K562 (cell line): ENCODE data around the gene SSU72. TPM values are rescaled to one million over a fixed set of nuclear protein-coding genes. Genes with fewer than 3 reads are reported as not detected.
A peak's percentile ranks its signal among the peaks of the same experiment; 100 is the strongest.

Source experiments
- ARID2 ChIP-seq: fragments of 450-650 bp; IDR thresholded peaks from 2 replicates; pipeline ENCODE4 v1.6.1; 2017; ENCODE audit warnings: antibody characterized with exemption, mild to moderate bottlenecking
- CC2D1A ChIP-seq: fragments of 450-650 bp; IDR thresholded peaks from 2 replicates; pipeline ENCODE4 v1.6.1; 2017; ENCODE audit warnings: mild to moderate bottlenecking
- ETV1 ChIP-seq: fragments of 450-650 bp; conservative IDR thresholded peaks from 2 replicates; pipeline ENCODE4 v1.6.1; 2016; ENCODE audit warnings: missing genetic modification characterization, control low read depth, low read depth, missing compliant biosample characterization
- GTF2E2 ChIP-seq: fragments of 200-800 bp; sonication (Bioruptor generic); IDR thresholded peaks from 2 replicates; pipeline ENCODE4 v1.6.1; 2016; ENCODE audit warnings: missing genetic modification characterization, missing compliant biosample characterization
- HINFP ChIP-seq: fragments of 450-650 bp; conservative IDR thresholded peaks from 2 replicates; pipeline ENCODE4 v1.6.1; 2016; ENCODE audit warnings: missing genetic modification characterization, low read depth, mild to moderate bottlenecking, control low read depth, missing compliant biosample characterization
- IFI16 ChIP-seq: fragments of 250-450 bp; sonication (Bioruptor Pico); IDR thresholded peaks from 2 replicates; pipeline ENCODE4 v2.1.2; 2022; ENCODE audit warnings: mild to moderate bottlenecking, inconsistent platforms
- KLF1 ChIP-seq: fragments of 450-650 bp; IDR thresholded peaks from 2 replicates; pipeline ENCODE4 v1.6.1; 2016; ENCODE audit warnings: missing genetic modification characterization, missing compliant biosample characterization
- KLF6 ChIP-seq: fragments of 250-450 bp; sonication (Bioruptor Pico); IDR thresholded peaks from 2 replicates; pipeline ENCODE4 v1.4.0; 2020; ENCODE audit warnings: mild to moderate bottlenecking, moderate library complexity, borderline replicate concordance
- MEIS2 ChIP-seq: fragments of 450-650 bp; IDR thresholded peaks from 2 replicates; pipeline ENCODE4 v1.6.1; 2014; ENCODE audit warnings: mild to moderate bottlenecking; ENCODE audit not compliant: partially characterized antibody
- MXI1 ChIP-seq: IDR thresholded peaks from 2 replicates; pipeline ENCODE4 v1.6.1; 2011; ENCODE audit warnings: low read depth, mild to moderate bottlenecking, improper control_type of control experiment, low read length
- NFE2L1 ChIP-seq: fragments of 450-650 bp; IDR thresholded peaks from 2 replicates; pipeline ENCODE4 v1.6.1; 2016; ENCODE audit warnings: missing genetic modification characterization, low read depth, mild to moderate bottlenecking, missing compliant biosample characterization, moderate library complexity, borderline replicate concordance
- RAD51 ChIP-seq: fragments of 450-650 bp; IDR thresholded peaks from 2 replicates; pipeline ENCODE4 v1.7.1; 2016; ENCODE audit warnings: low read depth, mild to moderate bottlenecking, borderline replicate concordance
- ZHX1 ChIP-seq: fragments of 150-350 bp; conservative IDR thresholded peaks from 2 replicates; pipeline ENCODE4 v1.6.1; 2014; ENCODE audit warnings: low read length
- ZNF23 ChIP-seq: fragments of 250-450 bp; sonication (Bioruptor Pico); IDR thresholded peaks from 2 replicates; pipeline ENCODE4 v1.4.0; 2020; ENCODE audit warnings: mild to moderate bottlenecking
- ZNF277 ChIP-seq: fragments of 250-450 bp; sonication (Bioruptor Pico); IDR thresholded peaks from 2 replicates; pipeline ENCODE4 v1.8.0; 2022; ENCODE audit warnings: inconsistent platforms, mild to moderate bottlenecking, moderate library complexity, borderline replicate concordance
- ZNF280B ChIP-seq: fragments of 250-450 bp; sonication (Bioruptor Pico); IDR thresholded peaks from 2 replicates; pipeline ENCODE4 v1.5.1; 2021; ENCODE audit warnings: mild to moderate bottlenecking
- ZNF347 ChIP-seq: fragments of 450-650 bp; formaldehyde crosslinking; IDR thresholded peaks from 2 replicates; pipeline ENCODE4 v1.4.0; 2020; ENCODE audit warnings: low read depth, mild to moderate bottlenecking, moderate library complexity
- ZNF639 ChIP-seq, 2 experiments: fragments of 200-800 bp in 1 of 2; sonication (Bioruptor generic) in 1 of 2; sonication (generic) in 1 of 2; formaldehyde crosslinking in 1 of 2; IDR thresholded peaks in 1 of 2; conservative IDR thresholded peaks in 1 of 2; 2 replicates each; pipeline versions ENCODE4 v1.5.0 to v1.6.1; 2016 to 2020; ENCODE audit warnings: missing compliant biosample characterization in 1 of 2, missing genetic modification characterization in 1 of 2, missing genetic modification reagents in 1 of 2
- polyA plus RNA-seq, 8 experiments: library from polyadenylated mRNA; depleted of rRNA in 4 of 8; stranded (reverse) in 5 of 8; unstranded in 3 of 8; fragments of >200 nt; fragmentation: Nextera tagmentation in 2 of 8; fragmentation: Illumina TruSeq in 1 of 8; extraction: Ambion mirVana in 2 of 8; extraction: Trizol in 1 of 8; gene quantifications; 2 replicates each; pipeline versions ENCODE4 v1.2.1 to v1.2.3, GENCODE V29; 2011 to 2014; ENCODE audit warnings: inconsistent platforms in 1 of 8, missing spikeins in 1 of 8
- total RNA-seq, 7 experiments: library from RNA; depleted of rRNA in 6 of 7; stranded (reverse); fragments of >200 nt in 6 of 7; fragmentation: Illumina TruSeq in 2 of 7; extraction: Trizol in 2 of 7; gene quantifications; 2 replicates each; pipeline versions ENCODE4 v1.2.1 to v1.2.3, GENCODE V29; 2011 to 2021; ENCODE audit warnings: low replicate concordance in 1 of 7

SSU72 gene
- total and polyA plus RNA-seq, 9 of the 15 experiments (the other 6 are each of a cell fraction or from before 2014, with no cell fraction given): 70.8 to 201 (median 94.6) TPM

- no peak for TF ChIP-seq KLF1 (tag)
- TF ChIP-seq ZNF277 (CRISPR knock-in tag): no peak
- no peak for TF ChIP-seq IFI16
- no peak for TF ChIP-seq ZNF347
- TF ChIP-seq HINFP: no peak
- peak; percentile 63; the same call in 1 of the 2 replicates for TF ChIP-seq GTF2E2 (tag)
- no peak for TF ChIP-seq CC2D1A
- no peak for TF ChIP-seq ZNF280B (CRISPR knock-in tag)
- TF ChIP-seq ZNF23 (CRISPR knock-in tag): no peak
- no peak for TF ChIP-seq NFE2L1 (tag)
- peak; percentile 64 for TF ChIP-seq ETV1 (tag)
- peak; percentile 57 for TF ChIP-seq RAD51
- no peak for TF ChIP-seq ARID2
- TF ChIP-seq MEIS2: no peak
- TF ChIP-seq ZHX1: no peak
- TF ChIP-seq KLF6 (CRISPR knock-in tag): no peak; the same call in 1 of the 2 replicates
- peak; percentile 61 for TF ChIP-seq MXI1
- no peak; a peak in 1 of 4 replicates for TF ChIP-seq ZNF639 (CRISPR knock-in tag; conservative IDR thresholded peaks at IDR 0.05 in 1 of 2, IDR thresholded peaks at IDR 0.05 in 1 of 2)
Observed at GRCh38 chr1:1614204-1614953, 39.7 kb upstream of the SSU72 start (continued).
